ENCODE results near the gene RADIL.

GRCh38 chr7:4866528-4867496 lies 16.7 kb downstream of the RADIL start:
- TF ChIP-seq POLR2A (IDR thresholded peaks at IDR 0.05) (no peak), CTCF (IDR thresholded peaks at IDR 0.05) (no peak)

All from tibial nerve (tissue), 3 donors.